HG03095 (cell line): ENCODE results near the gene ABCA10.
"Not testable (repeated sequence)": the region's sequence is repeated elsewhere in the genome, so short reads cannot be mapped to it uniquely, and the experiment has no call there.

Experiments
- ATAC-seq: cut with Tn5 transposase; IDR thresholded peaks from one replicate; pipeline ENCODE4 v1.9.1; 2021; ENCODE audit warnings: moderate library complexity; ENCODE audit not compliant: unreplicated experiment

ABCA10 gene, protein sequence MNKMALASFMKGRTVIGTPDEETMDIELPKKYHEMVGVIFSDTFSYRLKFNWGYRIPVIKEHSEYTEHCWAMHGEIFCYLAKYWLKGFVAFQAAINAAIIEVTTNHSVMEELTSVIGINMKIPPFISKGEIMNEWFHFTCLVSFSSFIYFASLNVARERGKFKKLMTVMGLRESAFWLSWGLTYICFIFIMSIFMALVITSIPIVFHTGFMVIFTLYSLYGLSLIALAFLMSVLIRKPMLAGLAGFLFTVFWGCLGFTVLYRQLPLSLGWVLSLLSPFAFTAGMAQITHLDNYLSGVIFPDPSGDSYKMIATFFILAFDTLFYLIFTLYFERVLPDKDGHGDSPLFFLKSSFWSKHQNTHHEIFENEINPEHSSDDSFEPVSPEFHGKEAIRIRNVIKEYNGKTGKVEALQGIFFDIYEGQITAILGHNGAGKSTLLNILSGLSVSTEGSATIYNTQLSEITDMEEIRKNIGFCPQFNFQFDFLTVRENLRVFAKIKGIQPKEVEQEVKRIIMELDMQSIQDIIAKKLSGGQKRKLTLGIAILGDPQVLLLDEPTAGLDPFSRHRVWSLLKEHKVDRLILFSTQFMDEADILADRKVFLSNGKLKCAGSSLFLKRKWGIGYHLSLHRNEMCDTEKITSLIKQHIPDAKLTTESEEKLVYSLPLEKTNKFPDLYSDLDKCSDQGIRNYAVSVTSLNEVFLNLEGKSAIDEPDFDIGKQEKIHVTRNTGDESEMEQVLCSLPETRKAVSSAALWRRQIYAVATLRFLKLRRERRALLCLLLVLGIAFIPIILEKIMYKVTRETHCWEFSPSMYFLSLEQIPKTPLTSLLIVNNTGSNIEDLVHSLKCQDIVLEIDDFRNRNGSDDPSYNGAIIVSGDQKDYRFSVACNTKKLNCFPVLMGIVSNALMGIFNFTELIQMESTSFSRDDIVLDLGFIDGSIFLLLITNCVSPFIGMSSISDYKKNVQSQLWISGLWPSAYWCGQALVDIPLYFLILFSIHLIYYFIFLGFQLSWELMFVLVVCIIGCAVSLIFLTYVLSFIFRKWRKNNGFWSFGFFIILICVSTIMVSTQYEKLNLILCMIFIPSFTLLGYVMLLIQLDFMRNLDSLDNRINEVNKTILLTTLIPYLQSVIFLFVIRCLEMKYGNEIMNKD (N-terminal part only)

DNA sequence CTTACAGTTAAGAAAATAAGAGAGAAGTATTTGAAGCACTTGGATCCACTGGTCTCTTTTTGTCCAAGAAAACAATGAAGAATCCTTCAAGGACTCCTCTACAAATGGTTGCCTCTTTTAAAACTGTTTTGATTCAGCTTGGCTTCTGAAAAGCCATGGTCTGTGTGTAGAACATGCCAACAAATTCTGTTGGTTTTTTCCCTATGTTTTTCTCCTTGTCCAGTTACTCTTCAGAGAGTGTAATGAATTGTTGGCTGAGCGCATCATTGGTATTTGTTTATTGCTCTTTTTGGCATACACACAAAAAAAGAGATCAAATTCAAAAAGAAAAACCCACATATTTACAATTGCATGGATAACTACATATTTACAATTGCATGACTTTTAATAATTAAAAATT, at the start of gene ABCA10:
Gene ABCA10, minus strand, starts transcription at position 249 of the 400 bp plus-strand sequence. CDS start 3,466 bp downstream, outside the sequence.
- ATAC-seq: no peak

DNA sequence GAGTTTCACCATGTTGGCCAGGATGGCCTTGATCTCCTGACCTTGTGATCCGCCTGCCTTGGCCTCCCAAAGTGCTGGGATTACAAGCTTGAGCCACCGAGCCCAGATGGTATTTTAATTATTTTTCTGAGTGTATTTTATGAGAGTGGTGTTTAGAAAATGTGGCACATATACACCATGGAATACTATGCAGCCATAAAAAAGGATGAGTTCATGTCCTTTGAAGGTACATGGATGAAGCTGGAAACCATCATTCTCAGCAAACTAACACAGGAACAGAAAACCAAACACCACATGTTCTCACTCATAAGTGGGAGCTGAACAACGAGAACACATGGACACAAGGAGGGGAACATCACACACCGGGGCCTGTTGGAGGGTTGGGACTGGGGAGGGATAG, 47.7 kb upstream of the ABCA10 start:
- ATAC-seq: not testable (repeated sequence)

DNA sequence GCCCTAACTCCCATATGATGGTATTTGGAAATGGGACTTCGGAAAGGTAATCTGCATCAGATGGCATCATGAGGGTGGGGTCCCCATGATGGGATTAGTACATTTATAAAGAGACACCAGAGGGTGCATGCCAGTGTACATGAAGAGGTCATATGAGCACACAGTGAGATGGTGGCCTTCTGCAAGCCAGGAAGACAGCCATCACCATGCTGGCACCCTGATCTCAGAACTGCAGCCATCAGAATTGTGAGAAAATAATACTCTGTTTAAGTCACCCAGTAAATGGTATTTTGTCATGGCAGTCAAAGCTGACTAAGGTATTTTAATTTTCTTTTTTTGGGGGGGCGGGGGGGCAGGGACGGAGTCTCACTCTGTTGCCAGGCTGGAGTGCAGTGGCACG, 47.1 kb upstream of the ABCA10 start:
- ATAC-seq: no peak

DNA sequence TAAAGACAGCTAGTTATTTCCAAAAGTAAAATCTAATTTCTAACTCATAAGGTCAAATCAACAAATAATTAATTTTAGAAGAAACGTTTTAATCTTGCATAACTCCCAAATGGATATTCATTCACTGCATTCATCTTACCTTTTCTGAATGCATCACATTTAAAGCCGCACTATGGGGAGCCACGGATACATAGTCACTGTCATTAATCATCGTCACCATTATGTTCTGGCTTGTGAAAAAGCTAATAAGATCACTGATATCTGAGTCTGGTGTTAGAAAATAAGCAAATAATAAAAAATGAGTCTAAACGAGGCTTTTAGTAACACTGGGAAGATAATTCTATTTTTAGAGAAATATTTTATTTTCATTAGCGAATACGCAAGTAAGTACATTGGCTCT, 42.4 kb upstream of the ABCA10 start:
- no peak for ATAC-seq

DNA sequence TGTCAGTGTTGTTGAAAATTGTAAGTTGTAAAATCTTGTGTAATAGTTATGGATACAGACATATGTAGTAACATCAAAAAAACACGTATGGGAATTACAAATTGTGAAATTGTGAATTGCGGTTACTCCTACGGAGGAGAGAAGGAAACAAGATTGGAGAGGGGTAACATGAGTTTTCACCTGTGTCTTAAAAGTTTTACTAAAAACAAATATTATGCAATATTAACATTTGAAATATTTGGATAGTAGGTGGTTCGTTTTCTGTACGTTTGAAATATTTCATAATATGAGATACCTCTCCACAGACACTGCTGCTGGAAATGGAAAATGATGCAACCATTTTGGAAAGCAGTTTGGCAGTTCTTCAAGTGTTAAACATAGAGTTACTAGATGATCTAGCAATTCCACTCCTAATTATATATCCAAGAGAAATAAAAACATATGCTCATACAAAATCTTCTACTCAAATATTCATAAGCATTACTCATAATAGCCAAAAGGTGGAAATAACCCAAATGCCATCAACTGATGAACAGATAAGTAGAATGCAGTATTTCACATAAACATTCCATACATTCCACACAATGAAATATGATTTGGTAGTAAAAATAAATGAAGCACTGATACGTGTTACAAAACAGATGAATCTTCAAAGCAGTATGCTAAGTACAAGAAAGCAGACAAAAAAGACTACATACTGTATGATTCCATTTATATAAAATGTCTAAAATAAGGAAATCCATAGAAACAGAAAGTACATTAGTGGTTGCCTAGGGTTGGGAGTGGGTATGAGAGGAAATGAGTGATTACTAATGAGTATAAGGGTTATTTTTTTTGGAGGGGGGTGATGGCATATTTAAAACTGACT, 40.7 kb upstream of the ABCA10 start:
- no peak for ATAC-seq

DNA sequence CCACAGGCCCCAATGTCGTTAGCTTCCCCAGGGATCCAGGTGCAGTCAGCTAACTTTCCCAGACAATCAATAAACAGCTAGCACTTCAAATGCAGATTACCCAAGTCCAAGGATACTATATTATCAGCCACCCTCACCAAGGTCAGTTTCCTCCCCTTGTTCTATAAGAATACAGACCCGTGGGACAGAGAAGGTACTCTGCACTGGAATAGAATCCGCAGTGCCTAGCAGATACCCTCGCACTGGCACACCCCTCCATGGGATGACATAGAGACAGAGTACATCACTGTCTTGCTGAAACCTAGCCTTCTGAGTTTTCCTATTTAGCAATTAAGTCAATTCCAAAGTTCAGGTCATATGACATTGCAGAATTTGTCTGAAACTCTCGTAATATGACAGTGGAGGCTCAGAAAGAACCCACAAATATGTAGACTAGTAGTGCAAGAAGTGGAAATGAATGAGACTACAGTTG, 40.0 kb upstream of the ABCA10 start:
- ATAC-seq: no peak

DNA sequence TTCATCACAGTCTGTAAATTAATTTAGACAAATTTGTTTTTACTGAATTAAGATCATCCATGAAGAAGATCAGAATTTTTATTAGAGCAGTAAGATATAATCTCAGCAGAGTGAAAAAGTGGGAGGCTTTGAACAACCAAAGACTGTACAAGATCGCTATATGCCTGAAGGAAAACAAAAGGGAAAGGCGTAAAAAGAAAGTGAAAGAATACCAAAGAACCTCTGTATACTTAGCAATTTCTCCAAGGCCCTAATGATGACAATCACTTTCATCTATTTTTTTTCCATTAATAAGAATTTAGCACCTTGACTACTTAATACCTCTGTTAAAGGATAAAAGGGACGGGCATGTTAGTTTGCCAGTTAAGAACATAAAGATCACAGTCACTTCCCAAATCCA, 38.6 kb upstream of the ABCA10 start:
- no peak for ATAC-seq

DNA sequence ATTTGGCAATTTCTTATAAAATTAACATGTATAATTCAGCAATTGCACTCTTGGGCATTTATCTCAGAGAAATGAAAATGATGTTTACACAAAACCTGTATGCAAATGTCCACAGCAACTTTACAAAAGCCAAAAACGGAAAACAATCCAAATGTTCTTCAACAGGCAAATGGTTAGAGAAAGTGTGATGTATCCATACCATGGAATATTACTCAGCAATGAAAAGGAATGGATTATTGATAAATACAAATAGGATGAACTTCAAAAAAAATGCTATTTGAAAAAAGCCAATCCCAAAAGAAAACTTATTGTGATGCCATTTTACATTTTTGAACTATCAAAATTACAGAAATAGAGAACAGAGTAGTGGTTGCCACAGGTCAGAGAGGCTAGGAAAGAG, 37.2 kb upstream of the ABCA10 start:
- ATAC-seq: no peak

DNA sequence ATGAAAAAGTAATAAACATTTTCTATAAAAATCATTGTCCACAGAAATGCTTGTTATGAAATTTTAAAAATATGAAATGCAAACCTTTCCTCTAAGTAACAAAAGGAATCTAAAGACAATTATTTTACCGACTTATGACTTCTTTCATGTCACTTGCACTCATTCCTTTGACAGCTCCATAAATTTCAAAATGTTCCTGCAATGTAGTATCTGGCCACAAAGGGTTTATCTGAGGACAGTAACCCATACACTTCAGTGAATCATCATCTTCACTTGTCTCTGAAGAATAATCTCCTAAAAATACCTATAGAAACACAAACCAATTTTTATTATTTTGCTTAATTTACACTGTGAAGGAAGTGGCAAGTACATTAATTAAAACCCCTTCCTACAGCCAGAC, 25.6 kb upstream of the ABCA10 start:
- ATAC-seq: no peak

DNA sequence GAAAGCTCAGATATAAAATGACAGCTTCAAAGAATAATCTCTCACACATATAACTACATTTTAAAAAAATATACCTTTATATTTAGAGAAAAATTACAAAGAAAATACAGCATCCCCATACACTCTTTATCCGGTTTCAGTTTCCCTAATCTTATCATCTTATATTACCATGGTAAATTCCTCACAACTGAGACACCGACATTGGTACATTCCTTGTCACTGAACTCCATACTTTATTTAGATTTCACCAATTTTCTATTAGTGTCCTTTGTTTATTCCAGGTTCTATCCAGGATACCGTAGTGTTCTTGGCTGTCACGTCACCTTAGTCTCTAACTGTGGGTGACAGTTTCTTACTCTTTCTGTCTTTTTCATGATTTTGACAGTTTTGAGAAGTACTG, 22.0 kb upstream of the ABCA10 start:
- ATAC-seq: no peak

DNA sequence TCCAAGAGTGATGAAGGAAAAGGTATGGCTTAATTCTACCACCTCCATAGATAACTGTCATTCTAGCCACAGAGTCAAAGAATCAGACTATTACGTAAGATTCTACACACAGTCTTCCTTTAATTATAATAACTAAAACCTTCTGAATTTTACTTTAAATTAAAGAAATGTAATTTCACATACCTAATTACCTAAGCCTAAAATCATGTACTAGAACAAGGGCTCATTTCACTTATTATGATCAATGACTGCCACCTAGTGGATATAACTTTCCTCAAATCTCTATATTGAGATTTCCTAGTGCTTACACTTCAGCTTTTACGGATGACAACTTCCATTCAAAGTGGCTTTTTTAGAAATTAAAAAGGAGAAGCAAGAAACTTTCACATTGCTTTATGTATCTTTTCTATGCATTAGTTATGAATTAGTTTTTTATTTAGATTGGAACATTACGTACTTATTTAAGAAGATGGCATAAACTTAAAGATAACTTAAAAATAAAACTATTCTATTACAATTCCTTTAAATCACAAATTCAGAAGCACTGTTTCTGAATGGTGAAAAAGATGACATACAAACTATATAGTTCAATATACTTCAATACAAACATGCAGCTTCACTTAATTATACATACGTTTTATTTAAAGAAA, 18.2 kb upstream of the ABCA10 start:
- no peak for ATAC-seq

DNA sequence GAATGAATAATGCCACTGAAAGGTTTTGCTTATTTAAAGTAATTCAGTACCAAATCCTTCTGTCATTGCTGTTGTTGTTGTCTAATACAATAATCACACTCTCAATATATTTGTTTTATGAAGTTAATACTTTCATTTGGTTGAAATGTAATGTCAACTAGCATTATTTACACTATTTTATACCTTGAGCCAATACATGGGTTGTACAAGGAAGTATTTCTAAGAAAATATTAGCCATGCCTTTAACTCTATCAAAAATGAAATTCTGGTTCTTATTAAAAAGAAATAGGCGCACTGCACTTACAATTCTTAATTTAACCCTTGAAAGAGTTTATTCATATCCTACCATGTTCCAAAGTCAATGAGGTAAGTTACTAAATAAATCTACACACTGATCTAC, 17.6 kb upstream of the ABCA10 start:
- ATAC-seq: no peak

DNA sequence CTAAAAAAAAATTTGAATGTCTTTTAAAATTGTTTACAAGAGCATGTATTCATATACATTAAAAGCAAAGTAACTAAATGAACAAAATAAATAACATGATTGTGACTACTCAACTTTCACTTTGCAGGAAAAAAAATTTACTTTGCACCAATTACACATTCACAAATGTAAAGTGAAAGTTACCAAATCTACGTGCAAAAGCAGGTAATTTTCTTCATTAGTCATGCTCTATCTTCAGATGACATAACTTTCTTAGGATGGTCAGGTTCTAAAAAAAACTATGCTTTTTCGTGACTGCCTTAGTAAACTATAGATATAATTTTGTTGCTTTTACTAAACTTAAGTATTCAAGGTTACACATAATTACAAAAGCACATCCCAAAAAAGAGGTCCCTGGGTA, 17.0 kb upstream of the ABCA10 start:
- no peak for ATAC-seq

DNA sequence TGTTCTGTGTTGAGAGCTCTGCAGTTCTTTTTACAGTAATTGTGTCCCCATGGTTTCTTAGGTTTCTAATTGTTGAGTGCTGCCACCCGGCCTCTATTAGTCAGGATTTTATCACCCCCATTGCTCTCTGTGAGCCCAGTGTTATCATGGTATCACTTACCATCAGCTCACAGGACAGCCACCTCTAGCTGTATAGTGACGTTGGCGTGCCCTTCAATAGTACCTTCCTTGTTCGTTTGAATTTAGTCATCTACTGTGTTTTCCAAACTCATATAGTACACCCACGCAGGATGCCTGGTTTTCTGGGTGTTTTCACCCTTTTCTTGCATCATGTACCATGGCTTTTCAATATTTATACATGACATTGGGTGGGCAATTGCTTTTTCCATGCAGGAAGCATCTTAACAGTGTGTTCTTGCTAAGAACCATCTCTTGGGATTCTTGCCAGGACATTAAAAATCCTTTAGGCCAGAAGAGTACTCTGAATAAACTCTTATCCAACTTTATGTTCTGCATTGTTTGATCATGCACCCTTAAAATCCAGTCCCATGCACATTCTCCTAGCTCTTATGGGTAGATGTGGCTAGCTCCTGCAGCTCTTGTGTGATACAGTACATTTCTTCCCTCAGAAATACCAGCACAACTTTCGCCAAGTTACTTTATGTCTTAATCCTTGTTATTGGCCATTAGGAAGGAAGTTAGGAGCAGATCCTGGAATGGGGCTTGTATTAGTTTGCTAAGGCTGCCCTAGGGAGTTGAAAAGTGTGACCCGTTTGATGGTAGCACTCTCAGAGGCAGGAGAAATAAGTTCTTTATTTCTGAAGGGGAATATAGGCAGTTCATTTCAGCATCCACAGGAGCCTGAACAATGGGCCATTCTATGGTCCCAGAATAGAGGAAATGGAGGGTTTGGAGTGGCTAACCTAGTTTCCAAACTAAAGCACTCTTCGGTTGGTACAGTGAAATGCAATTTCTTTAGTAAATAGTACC, 11.3 kb upstream of the ABCA10 start:
- no peak for ATAC-seq

DNA sequence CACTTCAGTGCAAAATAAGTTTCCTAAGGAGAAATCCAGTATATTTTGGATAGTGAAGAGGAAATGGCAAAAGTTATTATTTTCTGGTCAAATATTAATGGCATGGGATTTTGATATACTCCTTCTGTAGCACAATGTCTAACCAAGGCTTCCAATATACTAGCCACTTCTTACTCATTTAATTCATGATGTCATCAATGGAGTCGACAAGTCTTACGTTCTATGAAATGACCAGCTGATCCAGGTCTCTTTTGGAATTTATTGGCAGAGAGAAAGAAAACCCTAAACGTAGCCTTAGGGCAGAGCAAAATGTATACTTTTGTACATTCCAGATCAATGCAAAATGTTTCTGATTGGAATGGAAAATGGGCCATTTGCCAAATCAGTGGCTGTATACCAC, 8.3 kb upstream of the ABCA10 start:
- ATAC-seq: no peak

DNA sequence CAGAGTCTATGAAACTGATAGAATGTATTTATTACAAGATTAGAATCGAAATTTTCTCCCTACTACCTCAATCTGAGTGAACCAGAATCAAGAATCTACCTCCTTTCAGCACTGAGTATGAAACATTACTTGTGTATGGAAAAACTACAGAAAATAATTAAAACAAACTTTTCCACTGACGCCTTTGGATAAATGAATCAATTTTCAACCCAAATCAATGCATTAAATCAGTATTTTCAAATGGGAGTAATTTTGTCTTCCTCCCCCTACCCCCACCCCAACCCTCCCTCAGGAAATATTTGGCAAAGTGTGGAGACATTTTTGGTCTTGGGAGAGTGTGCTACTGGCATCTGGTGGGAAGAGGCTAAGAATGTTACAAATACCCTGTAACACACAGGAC, 7.8 kb upstream of the ABCA10 start:
- ATAC-seq: no peak

DNA sequence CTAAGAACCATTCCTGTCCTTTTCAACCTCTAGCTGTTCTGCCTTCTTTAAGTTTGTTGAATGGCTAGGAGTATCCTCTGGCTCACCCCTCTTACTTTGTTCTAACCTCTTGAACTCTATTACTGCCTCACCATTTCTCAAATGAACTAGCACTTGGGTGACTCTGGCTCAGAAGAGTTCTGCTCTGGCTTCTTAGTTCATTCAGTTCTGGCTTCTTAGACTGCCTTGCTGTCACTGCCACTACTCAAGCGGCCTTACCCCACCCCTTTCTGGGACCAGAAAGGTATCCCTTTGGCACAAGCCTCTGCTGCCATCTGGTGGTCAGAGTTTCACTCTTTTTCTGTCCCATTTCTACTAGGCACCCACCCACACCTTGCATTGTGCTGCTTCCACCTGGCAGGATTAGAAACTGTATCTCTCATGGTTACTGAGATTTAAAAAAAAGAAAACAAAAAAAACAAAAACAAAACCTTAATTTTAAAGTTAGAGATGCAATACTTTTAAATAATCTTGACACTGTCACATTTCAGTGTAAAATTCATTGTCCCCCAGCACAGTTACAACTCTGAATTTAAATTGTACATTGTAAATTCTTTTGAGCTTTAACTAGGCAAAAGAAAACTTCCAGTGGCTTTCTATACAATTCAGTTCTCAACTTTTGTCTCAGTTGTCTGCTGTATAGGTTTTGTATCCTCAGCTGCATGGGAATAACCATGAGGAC, 6.9 kb upstream of the ABCA10 start:
- peak; percentile 91 for ATAC-seq

DNA sequence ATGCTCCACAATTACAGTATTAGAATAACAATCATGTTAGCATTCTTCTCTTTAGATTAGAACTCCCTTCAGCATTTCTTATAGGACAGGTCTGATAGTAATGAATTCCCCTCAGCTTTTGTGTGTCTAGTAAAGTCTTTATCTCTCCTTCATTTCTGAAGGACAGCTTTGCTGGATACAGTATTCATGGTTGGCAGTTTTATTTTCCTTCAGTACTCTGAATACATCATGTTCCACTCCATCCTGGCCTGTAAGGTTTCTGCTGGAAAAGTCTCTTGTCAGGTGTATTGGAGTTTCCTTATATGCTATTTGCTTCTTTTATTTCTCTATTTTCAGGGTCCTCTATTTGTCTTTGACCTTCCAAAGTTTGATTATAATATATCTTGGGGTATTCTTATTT, 4.0 kb upstream of the ABCA10 start:
- ATAC-seq: no peak
